CD4-positive, alpha-beta T cell (primary cell): Measurements from ENCODE around the gene GAD2. TPM values are rescaled to one million over a fixed set of nuclear protein-coding genes. Genes with fewer than 3 reads are reported as not detected.

ENCODE experiments used
- ATAC-seq: fragments of 200-7000 bp; cut with Tn5 transposase; one replicate; pipeline ENCODE4 v1.10.0; 2022; ENCODE audit warnings: mild to moderate bottlenecking; ENCODE audit not compliant: poor library complexity
- CTCF ChIA-PET: fragments of 350-600 bp; sonication (Branson Sonifier 250); formaldehyde crosslinking; loops from one replicate; lab custom pipeline; 2021; ENCODE audit warnings: antibody characterized with exemption, inconsistent platforms; lab: Charles Lee
- POLR2A ChIA-PET: fragments of 350-600 bp; sonication (Branson Sonifier 250); formaldehyde crosslinking; loops from one replicate; lab custom pipeline; 2021; ENCODE audit warnings: antibody characterized with exemption, inconsistent platforms; lab: Charles Lee
- DNase-seq, 14 experiments: peaks; one replicate each; pipeline ENCODE4 v3.0.0-alpha.2; 2013 to 2020; ENCODE audit warnings: mixed read lengths in 2 of 14
- H3K27ac ChIP-seq, 2 donors: one replicate each; pipeline versions ENCODE4 v1.5.1 to v1.7.0; 2013; ENCODE audit warnings: low read length in 2 of 2, low read depth in 1 of 2, mild to moderate bottlenecking in 1 of 2
- H3K27me3 ChIP-seq, 2 experiments: 1 replicate in 1 of 2; 2 replicates in 1 of 2; pipeline versions ENCODE4 v1.6.1 to v1.7.0; 2013; ENCODE audit warnings: low read length in 2 of 2, control low read depth in 1 of 2, mild to moderate bottlenecking in 1 of 2, moderate library complexity in 1 of 2; ENCODE audit not compliant: insufficient read depth in 2 of 2, control insufficient read depth in 1 of 2
- H3K36me3 ChIP-seq: one replicate; pipeline ENCODE4 v1.6.1; 2013; ENCODE audit warnings: low read length, control low read depth; ENCODE audit not compliant: insufficient read depth
- H3K4me1 ChIP-seq: one replicate; pipeline ENCODE4 v1.6.1; 2013; ENCODE audit warnings: low read length, control low read depth; ENCODE audit not compliant: insufficient read depth
- H3K4me3 ChIP-seq: one replicate; pipeline ENCODE4 v1.5.1; 2013; ENCODE audit warnings: mild to moderate bottlenecking, low read length, moderate library complexity
- H3K9me3 ChIP-seq, 2 experiments: 1 replicate in 1 of 2; 2 replicates in 1 of 2; pipeline versions ENCODE4 v1.6.1 to v1.7.0; 2013; ENCODE audit warnings: low read length in 2 of 2, mild to moderate bottlenecking in 2 of 2, control low read depth in 1 of 2, moderate library complexity in 1 of 2; ENCODE audit not compliant: control insufficient read depth in 1 of 2, insufficient read depth in 1 of 2
- H3K27ac Mint-ChIP-seq: one replicate; pipeline ENCODE4 v1.8.0; 2020; ENCODE audit warnings: mixed read lengths
- H3K27me3 Mint-ChIP-seq: one replicate; pipeline ENCODE4 v1.8.0; 2021; ENCODE audit warnings: mixed read lengths
- H3K36me3 Mint-ChIP-seq: one replicate; pipeline ENCODE4 v1.8.0; 2021; ENCODE audit warnings: low read depth, mixed read lengths
- H3K4me1 Mint-ChIP-seq: one replicate; pipeline ENCODE4 v1.8.0; 2021; ENCODE audit warnings: low read depth, mixed read lengths
- H3K4me3 Mint-ChIP-seq: one replicate; pipeline ENCODE4 v1.8.0; 2020; ENCODE audit warnings: mild to moderate bottlenecking, mixed read lengths
- H3K9me3 Mint-ChIP-seq: one replicate; pipeline ENCODE4 v1.8.0; 2020; ENCODE audit warnings: mixed read lengths
- intact Hi-C, 2 experiments: fragments of 100-400 bp; cut with DNase I in 1 of 2; cut with micrococcal nuclease in 1 of 2; formaldehyde crosslinking; loops; one replicate each; pipeline versions ENCODE4 v1.15.1 to v1.9.0; 2023 to 2025; cut with DNase I, micrococcal nuclease
- total RNA-seq, 174 experiments: library from RNA in 2 of 174; stranded (reverse) in 2 of 174; gene quantifications; one replicate each; pipeline ENCODE4 v1.2.3 and lab custom pipeline; 2021 to 2026
- TF ChIP-seq, protein P1 (sequence below): fragments of 200-600 bp; IDR thresholded peaks from one replicate; pipeline ENCODE4 v1.8.0; 2022; ENCODE audit warnings: antibody characterized with exemption, mild to moderate bottlenecking

The GAD2 gene
- total RNA-seq, 2 experiments from 2014 or later: not detected

DNA sequence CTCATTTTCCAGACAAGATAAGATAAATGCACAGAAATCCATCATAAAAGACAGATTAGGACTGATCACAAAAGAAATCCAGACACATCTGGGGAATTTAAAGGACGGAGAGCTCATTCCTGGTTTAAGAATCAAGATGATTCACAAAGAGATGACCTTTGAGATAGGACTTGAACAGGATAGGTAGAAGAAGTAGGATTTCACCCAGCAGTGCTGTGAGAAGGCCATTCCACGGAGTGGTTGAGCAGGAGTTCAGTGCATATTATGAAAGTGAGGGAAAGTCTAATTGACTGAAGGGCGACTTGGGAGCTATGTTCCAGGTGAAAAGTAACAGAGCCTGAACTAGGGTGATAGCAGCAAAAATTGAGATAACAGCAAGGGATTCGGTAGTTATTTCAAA lies 73.7 kb downstream of the GAD2 start:
- H3K4me3 ChIP-seq: no peak overlapping the region
- H3K27ac ChIP-seq: no peak overlapping the region
- ATAC-seq (no peak), DNase-seq (no peak)
- TF ChIP-seq, protein P1, sequence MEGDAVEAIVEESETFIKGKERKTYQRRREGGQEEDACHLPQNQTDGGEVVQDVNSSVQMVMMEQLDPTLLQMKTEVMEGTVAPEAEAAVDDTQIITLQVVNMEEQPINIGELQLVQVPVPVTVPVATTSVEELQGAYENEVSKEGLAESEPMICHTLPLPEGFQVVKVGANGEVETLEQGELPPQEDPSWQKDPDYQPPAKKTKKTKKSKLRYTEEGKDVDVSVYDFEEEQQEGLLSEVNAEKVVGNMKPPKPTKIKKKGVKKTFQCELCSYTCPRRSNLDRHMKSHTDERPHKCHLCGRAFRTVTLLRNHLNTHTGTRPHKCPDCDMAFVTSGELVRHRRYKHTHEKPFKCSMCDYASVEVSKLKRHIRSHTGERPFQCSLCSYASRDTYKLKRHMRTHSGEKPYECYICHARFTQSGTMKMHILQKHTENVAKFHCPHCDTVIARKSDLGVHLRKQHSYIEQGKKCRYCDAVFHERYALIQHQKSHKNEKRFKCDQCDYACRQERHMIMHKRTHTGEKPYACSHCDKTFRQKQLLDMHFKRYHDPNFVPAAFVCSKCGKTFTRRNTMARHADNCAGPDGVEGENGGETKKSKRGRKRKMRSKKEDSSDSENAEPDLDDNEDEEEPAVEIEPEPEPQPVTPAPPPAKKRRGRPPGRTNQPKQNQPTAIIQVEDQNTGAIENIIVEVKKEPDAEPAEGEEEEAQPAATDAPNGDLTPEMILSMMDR: no peak
- H3K27me3 Mint-ChIP-seq: peaks cover 33% of the 10 kb centered on the region
- no peaks in the 10 kb centered on the region for H3K4me1 Mint-ChIP-seq
- H3K36me3 ChIP-seq: no peaks in the 10 kb centered on the region
- H3K27ac Mint-ChIP-seq: no peak overlapping the region
- no peaks in the 10 kb centered on the region for H3K9me3 ChIP-seq
- no peak overlapping the region for H3K4me3 Mint-ChIP-seq
- no peaks in the 10 kb centered on the region for H3K36me3 Mint-ChIP-seq
- H3K27me3 ChIP-seq: peaks cover 5 to 25% of the 10 kb centered on the region in 2 experiments
- intact Hi-C loops: no loop called here
- ChIA-PET POLR2A (no interaction called here), CTCF (interaction anchor here (0.9 kb wide), 1 partner anchor 35 kb away, joined by 3 read pairs; no protein-coding TSS in a partner anchor)
- H3K4me1 ChIP-seq: no peaks in the 10 kb centered on the region
- no peaks in the 10 kb centered on the region for H3K9me3 Mint-ChIP-seq

DNA sequence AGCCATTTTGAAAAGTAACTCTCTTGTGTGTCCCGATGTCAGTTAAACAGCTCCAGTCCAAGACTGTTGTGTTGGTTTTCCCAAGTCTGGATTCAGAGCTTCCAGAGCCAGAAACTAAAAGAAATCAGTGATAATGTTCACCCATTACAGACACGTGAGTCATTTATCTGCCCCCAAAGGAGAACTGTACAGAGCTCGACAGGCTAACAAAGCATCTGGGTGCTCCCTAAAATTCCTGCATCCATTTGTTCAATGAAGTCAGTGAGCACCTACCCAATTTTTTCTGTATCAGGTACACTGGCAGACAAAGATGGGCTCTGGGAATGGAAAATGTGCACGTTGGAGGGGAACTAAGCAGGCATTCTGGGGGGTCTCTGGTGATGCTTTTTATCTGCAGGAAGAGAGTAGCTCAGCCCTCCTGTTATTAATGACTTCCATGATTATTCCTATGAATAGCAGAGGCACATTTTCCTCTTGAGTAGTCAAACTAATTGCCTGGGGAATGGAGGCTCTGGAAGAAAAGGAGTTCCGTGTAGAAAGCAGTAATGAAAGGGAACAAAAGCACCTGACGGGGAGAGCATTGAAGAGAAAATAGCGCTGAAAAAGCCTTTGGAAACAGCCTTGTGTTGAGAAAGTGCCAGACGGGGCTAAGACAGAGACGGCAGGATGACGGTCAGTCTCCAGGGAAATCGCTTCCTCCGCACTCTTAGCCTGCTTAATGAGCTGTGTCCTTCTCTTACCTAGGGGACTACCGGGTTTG lies 75.3 kb downstream of the GAD2 start:
- CTCF ChIA-PET: no interaction called here
- H3K9me3 ChIP-seq: no peaks in the 10 kb centered on the region
- intact Hi-C loops: no loop called here
- no peaks in the 10 kb centered on the region for H3K4me1 Mint-ChIP-seq
- H3K4me3 Mint-ChIP-seq: no peak overlapping the region
- ATAC-seq: no peak
- peaks cover 33% of the 10 kb centered on the region for H3K27me3 Mint-ChIP-seq
- H3K36me3 ChIP-seq: no peaks in the 10 kb centered on the region
- no peak overlapping the region for H3K27ac ChIP-seq
- no peaks in the 10 kb centered on the region for H3K9me3 Mint-ChIP-seq
- H3K4me1 ChIP-seq: no peaks in the 10 kb centered on the region
- H3K27ac Mint-ChIP-seq: no peak overlapping the region
- no peaks in the 10 kb centered on the region for H3K36me3 Mint-ChIP-seq
- no peak overlapping the region for H3K4me3 ChIP-seq
- peaks cover 5 to 26% of the 10 kb centered on the region in 2 experiments for H3K27me3 ChIP-seq
- POLR2A ChIA-PET: no interaction called here
- DNase-seq: no peak
- TF ChIP-seq, protein P1: no peak

DNA sequence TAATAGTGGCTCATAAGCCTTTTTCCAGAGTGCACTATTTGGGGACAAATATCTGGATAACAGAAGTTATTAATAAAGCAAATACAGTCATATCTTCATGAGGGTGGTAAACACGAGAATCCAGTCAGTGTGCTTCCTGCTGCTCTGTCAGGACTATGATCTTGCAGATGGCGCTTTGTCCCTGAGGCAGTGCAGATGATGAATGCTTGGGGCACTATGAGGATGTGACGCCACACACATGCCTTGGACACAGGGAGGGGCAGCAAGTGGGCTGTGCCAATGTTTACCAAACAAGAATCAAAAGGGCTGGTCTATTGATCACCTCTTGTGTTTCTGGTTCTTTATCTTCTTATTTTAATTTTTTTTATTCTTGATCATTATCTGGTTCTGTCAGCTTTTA lies 79.8 kb downstream of the GAD2 start:
- no peaks in the 10 kb centered on the region for H3K4me1 ChIP-seq
- intact Hi-C loops: no loop called here
- TF ChIP-seq, protein P1: no peak
- Mint-ChIP-seq H3K27me3 (peaks cover 18% of the 10 kb centered on the region), H3K36me3 (no peaks in the 10 kb centered on the region), H3K4me1 (no peaks in the 10 kb centered on the region), H3K27ac (no peak overlapping the region), H3K9me3 (no peaks in the 10 kb centered on the region), H3K4me3 (no peak overlapping the region)
- H3K36me3 ChIP-seq: no peaks in the 10 kb centered on the region
- no peak for DNase-seq
- ChIA-PET POLR2A (no interaction called here), CTCF (no interaction called here)
- H3K4me3 ChIP-seq: no peak overlapping the region
- no peaks in the 10 kb centered on the region for H3K9me3 ChIP-seq
- no peak for ATAC-seq
- no peak overlapping the region for H3K27ac ChIP-seq
- peaks cover 2 to 15% of the 10 kb centered on the region in 2 experiments for H3K27me3 ChIP-seq
